HG03521 (cell line): ENCODE data around the gene COL5A1.

Experiments used
- ATAC-seq: cut with Tn5 transposase; IDR thresholded peaks from one replicate; pipeline ENCODE4 v1.9.1; 2021; ENCODE audit warnings: mild to moderate bottlenecking, moderate library complexity; ENCODE audit not compliant: unreplicated experiment

COL5A1 gene

DNA sequence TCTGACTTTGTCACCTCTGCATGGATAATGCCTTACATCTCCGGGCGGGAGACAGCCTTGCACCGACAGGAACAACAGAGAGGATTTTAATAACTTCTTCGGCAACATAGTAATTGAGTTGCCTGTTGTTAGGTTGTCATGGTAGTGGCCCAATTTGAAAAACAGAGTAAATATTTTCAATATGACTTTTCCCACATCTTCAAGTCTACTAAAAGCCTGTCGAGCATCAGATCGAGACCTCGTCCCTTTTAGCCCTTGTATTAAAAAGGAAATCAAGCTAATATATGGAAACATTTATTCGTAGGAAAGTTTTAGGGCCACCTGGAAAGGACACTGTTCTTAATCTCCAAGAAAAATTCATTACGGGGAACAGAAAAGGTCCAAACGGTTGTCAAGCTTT, 168.2 kb downstream of the COL5A1 start:
- no peak for ATAC-seq

DNA sequence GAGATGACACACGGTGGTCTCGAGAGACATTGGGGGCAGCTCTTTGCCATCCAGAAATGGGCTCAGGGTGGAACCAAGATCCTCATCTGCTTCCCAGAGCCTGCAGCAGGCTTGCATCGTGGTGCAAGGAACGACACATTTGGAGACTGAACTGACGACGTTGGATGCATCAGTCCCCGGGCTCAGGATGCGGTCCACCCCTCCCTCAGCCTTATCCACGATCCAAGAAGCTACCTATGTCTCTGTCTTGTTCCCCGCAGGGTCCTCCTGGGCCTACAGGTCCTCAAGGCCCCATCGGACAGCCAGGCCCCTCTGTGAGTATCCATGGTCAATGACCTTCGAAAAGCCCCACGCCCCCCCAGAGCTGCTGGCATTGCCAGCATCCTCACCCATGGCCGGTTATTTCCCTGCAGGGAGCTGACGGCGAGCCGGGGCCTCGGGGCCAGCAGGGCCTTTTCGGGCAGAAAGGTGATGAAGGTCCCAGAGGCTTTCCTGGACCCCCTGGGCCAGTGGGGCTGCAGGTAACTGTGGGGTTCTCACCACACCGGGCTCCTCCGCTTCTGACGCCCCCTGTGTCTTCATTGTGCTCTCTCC, 169.6 kb downstream of the COL5A1 start:
- no peak for ATAC-seq

DNA sequence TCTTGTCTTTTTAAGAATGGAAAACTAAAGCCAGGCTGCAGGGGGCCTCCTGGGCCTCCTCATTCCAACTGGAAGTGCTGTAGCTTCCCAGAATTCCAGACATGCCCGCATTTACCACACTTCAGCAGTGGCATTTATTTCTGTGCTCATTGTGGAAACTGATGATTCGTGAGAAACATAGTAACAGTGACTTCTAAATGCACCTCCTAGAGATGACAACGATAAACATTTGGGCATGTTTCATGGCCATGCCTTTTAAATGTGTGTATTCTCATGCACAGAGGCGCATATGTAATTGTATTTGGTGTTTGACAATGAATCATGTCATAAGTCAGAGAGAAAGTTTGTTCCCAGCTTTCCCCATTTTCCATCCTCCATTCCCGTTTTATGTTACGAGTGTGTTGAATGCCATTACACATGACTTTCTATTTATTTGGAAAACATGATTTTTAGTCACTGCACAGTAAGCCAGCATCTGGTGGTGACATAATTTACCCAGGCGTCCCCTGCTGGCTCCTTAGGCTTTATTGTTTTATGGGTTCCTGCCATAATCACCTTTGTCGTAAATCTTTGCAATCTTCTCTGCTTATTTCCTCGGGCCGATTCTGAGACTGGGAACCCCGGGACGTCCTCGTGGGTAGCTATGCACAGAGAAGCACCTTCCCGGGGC, 170.2 kb downstream of the COL5A1 start:
- ATAC-seq, result no peak

DNA sequence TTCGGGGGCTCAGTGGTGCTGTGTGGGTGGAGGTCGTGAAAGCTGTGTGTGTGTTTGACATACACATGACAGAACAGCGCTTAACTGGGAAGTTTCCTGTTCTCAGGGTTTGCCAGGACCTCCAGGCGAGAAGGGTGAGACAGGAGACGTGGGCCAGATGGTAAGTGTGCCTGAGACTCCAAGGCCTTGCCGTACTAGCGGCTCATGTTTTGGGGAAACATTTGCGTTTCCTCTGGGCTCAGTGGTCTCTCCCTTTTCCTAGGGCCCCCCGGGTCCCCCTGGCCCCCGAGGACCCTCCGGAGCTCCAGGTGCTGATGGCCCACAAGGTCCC, 170.7 kb downstream of the COL5A1 start:
- ATAC-seq, result no peak

DNA sequence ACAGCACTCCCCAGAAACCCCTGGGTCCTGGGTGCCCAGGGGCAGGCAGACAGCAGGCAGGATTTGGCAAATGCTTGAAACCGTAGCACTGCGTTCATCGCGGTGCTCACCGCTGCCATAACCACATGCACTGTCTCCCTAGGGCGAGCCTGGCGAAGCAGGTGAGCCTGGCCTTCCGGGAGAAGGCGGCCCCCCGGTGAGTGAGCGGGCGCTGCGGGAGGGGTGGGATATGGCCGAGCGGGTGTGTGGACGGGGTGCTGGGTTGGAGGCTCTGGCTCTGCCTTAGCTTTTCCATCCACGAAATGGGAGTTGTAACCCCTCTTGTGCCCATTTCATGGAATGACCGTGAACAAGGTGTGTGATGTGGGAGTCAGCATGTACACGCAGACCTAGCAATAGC, 172.2 kb downstream of the COL5A1 start:
- ATAC-seq, result no peak

DNA sequence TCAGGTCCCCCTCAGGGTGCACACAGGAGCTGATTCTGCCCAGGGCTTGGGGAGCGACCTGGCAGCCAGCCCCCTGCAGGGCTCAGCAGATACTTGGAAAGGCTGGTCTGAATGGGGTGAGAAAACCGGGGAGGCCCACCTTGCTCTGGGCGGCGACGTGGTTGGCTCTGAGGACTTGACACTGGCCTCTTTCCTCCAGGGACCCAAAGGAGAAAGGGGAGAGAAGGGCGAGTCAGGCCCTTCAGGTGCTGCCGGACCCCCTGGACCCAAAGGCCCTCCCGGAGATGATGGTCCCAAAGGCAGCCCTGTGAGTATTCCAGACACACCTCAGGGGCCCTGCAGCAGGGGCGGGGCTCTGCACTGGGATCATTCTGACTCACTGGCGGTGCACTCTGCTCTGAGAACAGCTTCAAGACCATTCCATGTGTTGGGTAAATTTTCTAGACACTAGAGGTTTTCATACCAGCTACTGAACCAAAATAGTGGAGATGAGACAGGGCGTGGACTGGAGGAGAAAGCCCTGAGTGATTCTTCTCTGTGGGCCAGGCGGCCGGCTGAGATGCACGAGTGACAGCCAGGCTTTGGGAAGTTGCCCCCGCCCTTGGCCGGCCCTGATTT, 173.1 kb downstream of the COL5A1 start:
- ATAC-seq, result no peak

DNA sequence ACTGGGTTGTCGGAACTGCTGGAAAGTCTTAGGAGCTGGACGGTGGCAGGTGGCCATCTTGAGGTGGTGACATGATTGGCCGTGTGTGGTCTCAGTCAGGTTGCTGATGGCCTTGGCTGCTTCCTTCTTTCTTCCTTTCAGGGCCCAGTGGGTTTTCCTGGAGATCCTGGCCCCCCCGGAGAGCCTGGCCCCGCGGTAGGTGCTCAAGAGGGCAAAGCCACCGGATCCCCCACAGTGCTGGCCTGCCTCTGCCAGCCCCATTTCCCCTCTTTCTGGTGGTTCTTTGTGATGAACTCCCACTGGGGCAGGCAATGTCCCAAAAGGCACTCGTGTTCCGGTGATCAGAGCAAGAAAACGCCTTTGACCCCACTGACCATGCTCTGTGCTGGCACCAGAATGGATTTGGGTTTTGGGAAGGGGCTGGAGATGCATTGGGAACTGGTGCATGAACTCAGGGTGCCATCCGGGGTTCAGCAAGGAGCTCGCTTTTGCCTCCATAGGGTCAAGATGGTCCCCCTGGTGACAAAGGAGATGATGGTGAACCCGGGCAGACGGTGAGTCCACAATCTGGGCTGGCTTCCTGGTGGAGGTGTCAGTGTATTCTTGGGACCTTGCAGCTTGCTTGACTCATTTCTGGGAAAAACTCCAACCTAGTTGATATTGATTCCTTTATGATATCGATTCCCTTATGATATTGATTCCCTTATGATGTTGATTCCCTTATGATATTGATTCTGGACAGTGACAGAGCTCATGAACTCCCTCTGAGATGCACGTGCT, 174.0 kb downstream of the COL5A1 start:
- ATAC-seq, result no peak

DNA sequence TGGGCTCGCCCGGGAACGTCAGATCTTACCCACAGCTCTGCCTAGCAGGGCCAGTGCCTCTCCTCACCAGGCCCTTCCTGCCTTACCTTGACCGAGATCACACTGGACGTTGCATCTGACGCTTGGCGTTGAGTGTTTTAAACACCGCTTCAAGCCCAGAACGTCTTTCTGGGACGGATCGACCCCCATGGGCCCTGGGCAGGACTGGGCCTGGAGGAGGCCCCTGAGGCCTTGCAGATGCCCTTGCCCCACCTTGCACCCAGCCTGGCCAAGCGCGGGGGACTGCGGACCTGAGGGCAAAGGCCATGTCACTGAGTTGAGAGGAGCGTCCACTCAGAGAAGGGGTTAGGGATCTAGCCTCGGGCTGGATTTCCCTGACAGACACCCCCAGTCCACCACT, 174.7 kb downstream of the COL5A1 start:
- no peak for ATAC-seq

DNA sequence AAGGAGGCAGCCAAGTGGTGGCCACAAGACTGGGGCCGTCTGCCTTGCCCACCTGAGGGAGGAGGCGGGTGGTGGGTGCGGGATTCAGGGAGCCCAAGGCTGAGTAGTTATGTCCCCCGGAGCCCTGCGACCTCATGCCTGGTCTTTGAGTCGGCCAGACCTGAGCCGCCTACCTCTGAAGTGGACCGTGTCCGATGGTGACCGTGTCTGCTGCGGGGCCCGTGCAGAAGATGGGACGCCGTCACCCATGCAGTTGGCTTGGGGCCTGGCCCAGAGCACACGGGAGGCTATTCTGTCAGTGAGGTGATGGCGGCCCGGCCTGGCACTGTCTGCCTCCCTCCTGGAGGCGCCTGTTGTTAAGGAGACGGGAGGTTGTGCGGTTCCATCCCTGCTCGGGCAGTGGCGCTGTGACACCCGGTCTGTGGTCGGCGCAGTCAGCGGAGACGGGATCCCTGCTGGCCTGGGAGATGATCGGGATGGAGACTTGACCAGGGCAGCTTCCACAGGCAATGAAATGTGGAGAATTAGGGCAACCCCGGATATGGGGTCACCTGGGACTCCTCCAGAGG, 176.5 kb downstream of the COL5A1 start:
- no peak for ATAC-seq

DNA sequence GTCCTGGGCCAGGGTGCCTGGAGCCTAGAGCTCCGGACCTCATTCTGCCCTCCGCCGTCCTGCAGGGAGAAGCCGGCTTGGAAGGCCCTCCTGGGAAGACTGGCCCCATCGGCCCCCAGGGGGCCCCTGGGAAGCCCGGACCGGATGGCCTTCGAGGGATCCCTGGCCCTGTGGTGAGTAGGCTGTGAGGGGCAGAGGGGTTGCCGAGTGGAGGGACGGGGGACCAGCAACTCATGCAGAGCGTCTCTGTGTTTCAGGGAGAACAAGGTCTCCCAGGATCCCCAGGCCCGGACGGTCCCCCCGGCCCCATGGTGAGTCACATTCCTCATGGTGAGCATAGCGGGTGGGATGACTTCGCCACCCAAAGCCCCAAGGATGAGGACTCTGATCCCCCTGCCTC, 177.0 kb downstream of the COL5A1 start:
- no peak for ATAC-seq

DNA sequence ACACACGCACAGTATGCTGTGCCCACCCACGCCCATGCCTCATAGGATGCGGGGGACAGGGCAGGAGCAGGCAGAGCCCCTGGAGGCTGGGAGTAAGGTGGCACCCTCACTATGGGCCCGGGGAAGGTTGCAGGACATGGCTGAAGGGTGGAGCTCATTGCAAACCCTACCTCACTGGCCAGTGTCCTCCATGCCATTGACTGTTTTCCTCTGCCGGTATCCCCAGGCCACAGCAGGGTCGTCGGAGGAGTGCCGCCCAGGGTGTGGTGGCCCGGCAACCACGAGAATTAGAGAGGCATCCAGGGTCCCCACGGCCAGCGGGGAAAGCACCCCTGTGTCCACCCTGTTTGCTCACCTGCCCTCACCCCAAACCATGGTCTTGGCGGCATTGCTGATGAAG, 179.3 kb downstream of the COL5A1 start:
- ATAC-seq, result no peak

DNA sequence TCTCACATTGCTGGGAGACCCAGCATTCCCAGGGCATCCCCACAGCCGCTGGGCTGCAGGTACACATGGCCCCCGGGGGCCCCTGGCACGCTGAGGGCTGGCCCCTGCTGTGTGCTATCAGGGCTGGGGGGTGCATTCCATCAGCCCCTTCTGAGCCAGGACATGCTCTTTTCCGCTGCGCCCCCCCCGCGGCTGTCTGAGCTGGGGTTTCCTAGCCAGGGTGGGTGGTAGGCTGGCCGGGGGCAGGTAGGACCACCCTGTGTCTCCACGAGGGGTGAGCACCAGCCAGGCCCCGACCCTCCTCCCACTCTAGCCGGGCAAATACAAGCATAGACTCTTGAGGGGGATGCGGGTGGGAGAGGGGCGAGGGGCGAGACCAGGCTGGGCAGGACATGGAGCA, 180.9 kb downstream of the COL5A1 start:
- ATAC-seq, result no peak

DNA sequence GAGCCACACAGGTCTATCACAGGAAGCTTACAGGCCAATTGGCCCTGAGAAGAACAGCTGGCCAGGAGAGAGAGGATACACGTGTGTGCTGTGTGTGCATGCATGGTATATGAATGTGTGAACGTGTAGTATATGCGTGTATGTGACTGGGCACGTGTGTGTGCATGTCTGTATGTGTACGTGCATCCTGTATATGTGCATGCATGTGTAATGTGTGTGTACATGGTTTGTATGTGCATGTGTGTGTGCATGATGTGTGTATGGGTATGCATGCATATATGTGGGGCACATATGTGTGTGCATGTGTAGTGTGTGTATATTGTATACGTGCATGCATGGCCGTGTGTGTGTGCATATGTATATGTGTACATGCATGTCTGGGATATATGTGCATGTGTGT, 182.0 kb downstream of the COL5A1 start:
- ATAC-seq, result no peak

DNA sequence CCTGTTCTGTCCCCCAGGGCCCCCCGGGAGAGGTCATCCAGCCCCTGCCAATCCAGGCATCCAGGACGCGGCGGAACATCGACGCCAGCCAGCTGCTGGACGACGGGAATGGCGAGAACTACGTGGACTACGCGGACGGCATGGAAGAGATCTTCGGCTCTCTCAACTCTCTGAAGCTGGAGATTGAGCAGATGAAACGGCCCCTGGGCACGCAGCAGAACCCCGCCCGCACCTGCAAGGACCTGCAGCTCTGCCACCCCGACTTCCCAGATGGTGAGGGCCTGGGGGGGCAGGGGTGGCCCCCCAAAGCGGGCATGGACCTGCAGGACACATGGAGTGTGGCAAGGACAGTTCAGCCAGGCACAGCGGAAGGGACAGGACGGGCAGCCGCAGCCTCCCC, 183.0 kb downstream of the COL5A1 start:
- ATAC-seq, result no peak

DNA sequence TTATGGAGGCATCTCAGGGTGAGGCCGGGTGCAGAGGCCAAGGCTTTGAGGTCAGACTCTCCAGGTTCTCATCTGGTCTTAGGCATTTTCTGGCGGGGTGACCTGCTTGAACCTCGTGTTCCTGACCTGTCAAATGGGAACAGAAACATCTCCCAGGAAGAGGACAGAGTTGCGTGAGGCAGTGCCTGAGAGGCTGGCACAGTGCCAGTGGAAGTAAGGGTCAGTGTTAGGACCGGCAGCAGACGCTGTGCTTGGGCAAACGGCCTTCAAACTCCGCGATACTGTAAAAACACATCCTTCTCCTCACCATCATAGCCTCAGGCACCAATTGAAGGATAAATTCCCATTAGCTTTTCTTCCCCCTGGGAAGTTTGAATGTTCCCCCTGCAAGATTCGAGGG, 183.4 kb downstream of the COL5A1 start:
- no peak for ATAC-seq

DNA sequence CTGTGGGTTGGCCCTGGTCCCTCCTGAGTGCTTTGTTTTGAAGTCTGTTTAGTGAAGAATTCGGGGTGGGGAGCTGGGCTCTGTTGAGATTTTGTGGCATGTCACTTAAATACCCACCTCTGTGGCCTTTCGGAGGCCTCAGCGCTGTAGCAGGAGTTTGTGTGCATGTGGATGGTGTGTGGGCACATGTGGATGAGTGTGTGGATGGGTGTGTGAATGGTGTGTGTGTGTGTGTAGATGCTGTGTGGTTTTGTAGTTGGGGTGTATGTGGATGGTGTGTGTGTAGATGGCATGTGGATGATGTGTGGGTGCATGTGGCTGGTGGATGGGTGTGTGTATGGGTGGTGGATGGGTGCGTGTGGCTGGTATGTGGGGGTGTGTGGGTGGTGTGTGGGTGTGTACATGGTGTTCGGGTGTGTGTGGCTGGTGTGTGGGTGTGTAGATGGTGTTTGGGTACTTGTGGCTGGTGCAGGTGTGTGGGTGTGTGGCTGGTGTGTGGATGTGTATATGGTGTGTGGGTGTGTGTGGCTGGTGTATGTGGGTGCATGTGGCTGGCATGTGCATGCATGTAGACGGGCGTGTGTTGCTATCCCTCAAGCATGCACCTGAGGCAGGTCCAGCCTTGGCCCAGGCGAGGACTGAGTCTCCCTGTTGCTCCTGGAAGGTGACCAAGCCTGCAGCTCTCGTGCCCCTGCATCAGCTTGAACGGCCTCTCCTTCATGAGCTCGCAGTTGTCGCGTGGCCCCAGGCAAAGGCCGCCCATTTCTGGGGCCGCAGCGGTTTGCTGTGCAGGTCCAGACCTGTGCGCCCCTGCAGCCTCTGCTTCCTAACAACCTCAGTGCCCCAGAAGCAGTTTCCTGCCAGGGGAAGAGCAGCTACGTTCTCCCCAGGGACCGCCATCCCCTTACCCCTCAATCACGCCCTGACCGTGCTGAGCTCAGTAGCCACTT, 185.0 kb downstream of the COL5A1 start:
- ATAC-seq, result no peak

DNA sequence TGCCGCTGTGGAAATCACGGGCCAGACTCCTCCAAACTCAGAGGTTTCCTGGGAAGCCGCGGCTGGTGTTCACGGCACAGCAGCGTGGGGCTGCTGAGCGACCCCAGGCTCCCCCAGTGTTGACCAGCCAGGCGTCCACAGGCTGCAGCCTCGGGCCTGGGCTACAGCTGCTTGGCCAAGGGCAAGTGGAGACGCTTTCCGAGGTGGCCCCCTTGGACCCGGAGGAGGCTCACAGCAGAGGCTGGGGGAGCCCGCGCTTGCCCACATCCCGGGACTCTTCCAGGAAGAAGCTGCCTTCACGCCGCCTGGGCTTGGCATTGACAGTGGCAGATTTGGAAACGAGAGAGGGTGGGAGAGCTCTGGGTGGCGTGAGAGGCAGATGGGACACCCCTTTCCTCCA, 186.0 kb downstream of the COL5A1 start:
- no peak for ATAC-seq

DNA sequence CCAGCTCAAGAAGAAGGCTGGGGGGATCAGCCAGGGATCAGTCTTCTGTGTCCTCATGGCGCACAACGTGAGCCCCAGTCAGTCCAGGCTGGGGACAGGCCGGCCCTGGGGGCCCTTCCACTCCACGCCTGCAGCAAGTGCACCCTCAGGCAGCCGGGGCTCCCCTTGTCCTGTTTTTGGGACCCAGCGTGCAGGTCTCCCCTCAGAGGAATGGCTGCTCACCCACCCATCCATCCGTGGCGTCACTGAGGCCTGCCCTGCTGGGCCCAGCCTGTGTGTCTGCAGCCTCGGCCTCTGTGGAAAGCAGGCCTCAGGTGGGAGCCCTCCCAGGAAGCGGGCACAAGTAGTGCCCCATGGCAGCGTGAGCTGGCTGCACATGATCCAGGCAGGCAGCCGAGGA, 186.4 kb downstream of the COL5A1 start:
- no peak for ATAC-seq

DNA sequence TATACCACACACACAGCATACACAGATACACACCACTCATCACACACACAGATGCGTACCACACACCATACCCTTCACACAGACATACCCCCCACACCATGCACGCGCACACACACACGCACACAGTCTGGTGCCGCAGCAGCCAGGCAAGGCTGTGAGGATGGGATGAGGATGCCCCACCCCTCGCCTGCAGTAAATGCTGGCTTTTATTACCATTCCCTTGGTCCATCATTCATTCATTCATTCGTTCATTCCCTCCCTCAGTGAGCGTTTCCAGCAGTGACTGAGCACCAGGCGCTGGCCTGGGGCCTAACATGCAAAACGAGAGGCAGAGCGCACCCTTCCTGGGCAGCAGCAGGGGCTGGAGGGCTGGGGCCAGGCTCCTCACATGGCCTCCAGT, 187.3 kb downstream of the COL5A1 start:
- ATAC-seq, result no peak

DNA sequence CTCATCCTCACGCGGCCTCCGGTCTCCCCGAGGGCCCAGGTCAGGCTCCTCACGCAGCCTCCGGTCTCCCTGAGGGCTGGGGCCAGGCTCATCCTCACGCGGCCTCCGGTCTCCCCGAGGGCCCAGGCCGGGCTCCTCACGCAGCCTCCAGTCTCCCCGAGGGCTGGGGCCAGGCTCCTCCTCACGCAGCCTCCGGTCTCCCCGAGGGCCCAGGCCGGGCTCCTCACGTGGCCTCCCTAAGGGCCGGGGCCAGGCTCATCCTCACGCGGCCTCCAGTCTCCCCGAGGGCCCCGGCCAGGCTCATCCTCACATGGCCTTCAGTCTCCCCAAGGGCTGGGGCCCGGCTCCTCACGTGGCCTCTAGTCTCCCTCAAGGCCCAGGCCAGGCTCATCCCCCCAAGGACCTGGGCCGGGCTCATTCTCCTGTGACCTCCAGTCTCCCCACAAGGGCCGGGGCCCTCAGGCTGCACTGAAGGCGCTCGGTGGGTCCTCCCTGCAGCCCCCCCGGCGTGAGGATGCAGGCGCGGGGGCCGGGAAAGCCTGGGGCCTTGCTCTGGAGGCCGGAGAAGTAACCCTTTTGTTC, 187.8 kb downstream of the COL5A1 start:
- ATAC-seq, result no peak
